OCI-LY7 (cell line): ENCODE measurements around the gene COPS4. TPM values are rescaled to one million over a fixed set of nuclear protein-coding genes. Genes with fewer than 3 reads are reported as not detected.

Experiments used
- BruUV-seq: library from RNA; stranded (reverse); fragments of 400-500 nt; replicated peaks from 2 replicates; lab custom pipeline; 2021; lab: Mats Ljungman, UMichigan
- CTCF ChIA-PET: fragments of 300-600 bp; sonication (Branson Sonifier 250); formaldehyde crosslinking; loops from one replicate; lab custom pipeline; 2022; ENCODE audit warnings: antibody characterized with exemption; ENCODE audit not compliant: unreplicated experiment; lab: Charles Lee
- POLR2A ChIA-PET: fragments of 300-600 bp; sonication (Branson Sonifier 250); formaldehyde crosslinking; loops from one replicate; lab custom pipeline; 2022; ENCODE audit warnings: antibody characterized with exemption; lab: Charles Lee
- DNase-seq: peaks from one replicate; pipeline ENCODE4 v3.0.0-alpha.2; 2015; ENCODE audit warnings: low spot score
- H2AFZ ChIP-seq: fragments of 200-600 bp; sonication (generic), shearing (Covaris generic); 2 replicates; pipeline ENCODE4 v1.6.1; 2014; ENCODE audit warnings: mild to moderate bottlenecking, antibody characterized with exemption, low read length, moderate library complexity
- H3K27ac ChIP-seq: fragments of 200-600 bp; sonication (generic); 2 replicates; pipeline ENCODE4 v1.5.1; 2014; ENCODE audit warnings: mixed run types, low read depth, mild to moderate bottlenecking, moderate library complexity, low read length, inconsistent platforms; ENCODE audit not compliant: poor library complexity, severe bottlenecking
- H3K36me3 ChIP-seq: fragments of 200-600 bp; sonication (generic); 2 replicates; pipeline ENCODE4 v1.6.1; 2014; ENCODE audit warnings: mild to moderate bottlenecking, antibody characterized with exemption, low read length, moderate library complexity, mixed read lengths; ENCODE audit not compliant: insufficient read depth
- H3K4me1 ChIP-seq: fragments of 200-600 bp; sonication (generic); 2 replicates; pipeline ENCODE4 v1.5.1; 2014; ENCODE audit warnings: mild to moderate bottlenecking, low read length; ENCODE audit not compliant: insufficient read depth, poor library complexity, severe bottlenecking
- H3K4me2 ChIP-seq: fragments of 200-600 bp; sonication (generic); 2 replicates; pipeline ENCODE4 v1.6.1; 2014; ENCODE audit warnings: mild to moderate bottlenecking, low read length
- H3K4me3 ChIP-seq: fragments of 200-600 bp; sonication (generic); 2 replicates; pipeline ENCODE4 v1.5.1; 2014; ENCODE audit warnings: mild to moderate bottlenecking, low read depth, low read length; ENCODE audit not compliant: poor library complexity, severe bottlenecking
- H3K79me2 ChIP-seq: fragments of 200-600 bp; sonication (generic); 2 replicates; pipeline ENCODE4 v1.6.1; 2016; ENCODE audit warnings: low read depth, mild to moderate bottlenecking, low read length, moderate library complexity, mixed read lengths; ENCODE audit not compliant: insufficient read depth
- H3K9me2 ChIP-seq: fragments of 200-600 bp; sonication (generic); 2 replicates; pipeline ENCODE4 v1.6.1; 2016; ENCODE audit warnings: mild to moderate bottlenecking, low read length, mixed read lengths; ENCODE audit not compliant: insufficient read depth
- H3K9me3 ChIP-seq: fragments of 200-600 bp; sonication (generic); 2 replicates; pipeline ENCODE4 v1.6.1; 2014; ENCODE audit warnings: mild to moderate bottlenecking, mixed run types, low read length, mixed read lengths
- H4K20me1 ChIP-seq: fragments of 200-600 bp; sonication (generic); 2 replicates; pipeline ENCODE4 v1.6.1; 2014; ENCODE audit warnings: mild to moderate bottlenecking, antibody characterized with exemption, low read length, moderate library complexity, mixed read lengths; ENCODE audit not compliant: insufficient read depth
- EZH2phosphoT487 ChIP-seq: fragments of 200-600 bp; sonication (generic); IDR thresholded peaks from 2 replicates; pipeline ENCODE4 v1.6.1; 2018; ENCODE audit warnings: low read depth, borderline replicate concordance, mild to moderate bottlenecking, mixed run types, antibody characterized with exemption, low read length, moderate library complexity, mixed read lengths
- intact Hi-C: fragments of 100-400 bp; cut with micrococcal nuclease; formaldehyde crosslinking; loops from one replicate; pipeline ENCODE4 v1.10.0; 2022; ENCODE audit not compliant: unreplicated experiment
- total RNA-seq, 2 experiments: library from RNA; depleted of rRNA in 1 of 2; stranded (reverse); fragments of >200 nt in 1 of 2; shearing (Covaris generic) in 1 of 2; gene quantifications; 2 replicates each; pipeline ENCODE4 v1.2.3, GENCODE V29; 2014 to 2022
- TF ChIP-seq, protein P1 (sequence below): fragments of 200-600 bp; sonication (generic); conservative IDR thresholded peaks from 2 replicates; pipeline ENCODE4 v1.5.1; 2014; ENCODE audit warnings: mild to moderate bottlenecking, antibody characterized with exemption, low read length, moderate library complexity, mixed read lengths

The COPS4 gene
- total RNA-seq, 2 experiments from 2014 or later, result 38.5 to 38.9 TPM

GRCh38 chr4:83115000-83115399 lies 80.0 kb downstream of the COPS4 start:
- intact Hi-C loops, result no loop called here
- Histone ChIP-seq H3K9me2 (no peaks in the 10 kb centered on the region), H2AFZ (no peak overlapping the region), H3K4me1 (peaks cover 32% of the 10 kb centered on the region), H3K9me3 (no peaks in the 10 kb centered on the region), H3K4me3 (no peak overlapping the region), H3K79me2 (no peaks in the 10 kb centered on the region), H3K27ac (no peak overlapping the region), H3K4me2 (no peak overlapping the region), H3K36me3 (no peaks in the 10 kb centered on the region), H4K20me1 (no peaks in the 10 kb centered on the region)
- no peak for DNase-seq
- POLR2A ChIA-PET, result interaction anchor here (0.6 to 1.5 kb wide), 6 partner anchors 9 to 147 kb away, joined by 3 to 6 read pairs (median 3); no protein-coding TSS in a partner anchor
- BruUV-seq, result no TSS peak
- TF ChIP-seq, protein P1, sequence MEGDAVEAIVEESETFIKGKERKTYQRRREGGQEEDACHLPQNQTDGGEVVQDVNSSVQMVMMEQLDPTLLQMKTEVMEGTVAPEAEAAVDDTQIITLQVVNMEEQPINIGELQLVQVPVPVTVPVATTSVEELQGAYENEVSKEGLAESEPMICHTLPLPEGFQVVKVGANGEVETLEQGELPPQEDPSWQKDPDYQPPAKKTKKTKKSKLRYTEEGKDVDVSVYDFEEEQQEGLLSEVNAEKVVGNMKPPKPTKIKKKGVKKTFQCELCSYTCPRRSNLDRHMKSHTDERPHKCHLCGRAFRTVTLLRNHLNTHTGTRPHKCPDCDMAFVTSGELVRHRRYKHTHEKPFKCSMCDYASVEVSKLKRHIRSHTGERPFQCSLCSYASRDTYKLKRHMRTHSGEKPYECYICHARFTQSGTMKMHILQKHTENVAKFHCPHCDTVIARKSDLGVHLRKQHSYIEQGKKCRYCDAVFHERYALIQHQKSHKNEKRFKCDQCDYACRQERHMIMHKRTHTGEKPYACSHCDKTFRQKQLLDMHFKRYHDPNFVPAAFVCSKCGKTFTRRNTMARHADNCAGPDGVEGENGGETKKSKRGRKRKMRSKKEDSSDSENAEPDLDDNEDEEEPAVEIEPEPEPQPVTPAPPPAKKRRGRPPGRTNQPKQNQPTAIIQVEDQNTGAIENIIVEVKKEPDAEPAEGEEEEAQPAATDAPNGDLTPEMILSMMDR, result no peak
- no peak for TF ChIP-seq EZH2phosphoT487
- CTCF ChIA-PET, result no interaction called here

DNA sequence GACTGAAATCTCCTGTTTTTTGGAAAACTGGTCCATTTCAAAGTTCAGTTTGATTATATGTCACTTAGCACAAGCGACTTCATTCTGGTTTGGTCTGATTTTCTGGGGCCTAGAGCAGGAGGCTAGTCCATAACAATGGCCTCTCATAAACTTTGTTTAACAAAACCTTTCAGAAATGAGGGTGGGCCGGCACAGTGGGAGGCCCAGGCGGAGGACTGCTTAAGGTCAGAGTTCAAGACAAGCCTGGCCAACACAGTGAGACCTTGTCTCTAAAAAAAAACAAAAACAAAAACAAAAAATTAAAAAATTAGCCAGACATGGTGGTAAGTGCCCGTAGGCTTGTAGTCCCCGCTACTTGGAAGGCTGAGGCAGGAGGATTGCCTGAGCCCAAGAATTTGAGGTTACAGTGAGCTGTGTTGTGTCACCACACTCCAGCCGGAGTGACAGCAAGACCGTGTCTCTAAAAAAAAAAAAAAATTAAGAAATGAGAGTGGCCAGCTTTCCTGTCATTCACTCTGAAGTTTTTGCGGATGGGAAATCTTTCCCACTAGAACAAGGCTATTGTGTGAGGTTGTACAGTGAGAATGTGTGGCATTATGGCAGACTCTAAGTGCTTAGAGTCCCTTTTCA lies 80.8 kb downstream of the COPS4 start:
- TF ChIP-seq EZH2phosphoT487, result no peak
- TF ChIP-seq, protein P1, result no peak
- H4K20me1 ChIP-seq, result no peaks in the 10 kb centered on the region
- ChIA-PET CTCF (no interaction called here), POLR2A (interaction anchor here (0.6 to 1.5 kb wide), 3 partner anchors 8 to 142 kb away, joined by 4 to 6 read pairs (median 5); no protein-coding TSS in a partner anchor)
- H3K9me2 ChIP-seq, result no peaks in the 10 kb centered on the region
- intact Hi-C loops, result no loop called here
- H2AFZ ChIP-seq, result no peak overlapping the region
- H3K4me2 ChIP-seq, result no peak overlapping the region
- H3K36me3 ChIP-seq, result no peaks in the 10 kb centered on the region
- no peak overlapping the region for H3K27ac ChIP-seq
- H3K9me3 ChIP-seq, result no peaks in the 10 kb centered on the region
- no TSS peak for BruUV-seq
- no peak for DNase-seq
- H3K79me2 ChIP-seq, result no peaks in the 10 kb centered on the region
- no peak overlapping the region for H3K4me3 ChIP-seq
- peaks cover 25% of the 10 kb centered on the region for H3K4me1 ChIP-seq

- H3K79me2 ChIP-seq, result no peaks in the 10 kb centered on the region
- no peaks in the 10 kb centered on the region for H3K36me3 ChIP-seq
- H4K20me1 ChIP-seq, result no peaks in the 10 kb centered on the region
- DNase-seq, result no peak
- H3K9me2 ChIP-seq, result no peaks in the 10 kb centered on the region
- TF ChIP-seq, protein P1, result no peak
- no peak for TF ChIP-seq EZH2phosphoT487
- BruUV-seq, result no TSS peak
- no peaks in the 10 kb centered on the region for H3K4me1 ChIP-seq
- POLR2A ChIA-PET, result interaction anchor here (0.7 to 1.3 kb wide), 2 partner anchors 8 to 12 kb away, joined by 3 to 5 read pairs; no protein-coding TSS in a partner anchor
- H3K27ac ChIP-seq, result no peak overlapping the region
- CTCF ChIA-PET, result no interaction called here
- no peak overlapping the region for H2AFZ ChIP-seq
- no peak overlapping the region for H3K4me2 ChIP-seq
- H3K9me3 ChIP-seq, result no peaks in the 10 kb centered on the region
- no peak overlapping the region for H3K4me3 ChIP-seq
- intact Hi-C loops, result no loop called here
These were observed 83.9 kb downstream of the COPS4 start for GRCh38 chr4:83118869-83119268.
